Pancreas (tissue), 10 donors: ENCODE data around the gene SLC2A10. TPM values are rescaled to one million over a fixed set of nuclear protein-coding genes. Genes with fewer than 3 reads are reported as not detected.

Source experiments
- ATAC-seq, 4 donors: fragments of 200-7000 bp; cut with Tn5 transposase; one replicate each; pipeline versions ENCODE4 v1.8.0 to v1.9.1; 2020; ENCODE audit warnings: mild to moderate bottlenecking in 4 of 4, moderate library complexity in 4 of 4
- DNase-seq, 6 donors: peaks; one replicate each; pipeline ENCODE4 v3.0.0-alpha.2; 2020
- FAIRE-seq: peaks from 2 replicates; lab custom pipeline; 2012; peaks lifted over from hg19 to GRCh38; lab: Jason Lieb, UNC
- H3K27ac ChIP-seq, 4 donors: fragments of 200-600 bp; sonication (generic); 1 replicate in 3 of 4; 2 replicates in 1 of 4; pipeline versions ENCODE4 v1.5.0 to v1.8.0; 2020
- H3K27me3 ChIP-seq, 4 donors: fragments of 200-600 bp; one replicate each; pipeline ENCODE4 v1.8.0; 2021
- H3K36me3 ChIP-seq, 3 donors: fragments of 200-600 bp; sonication (generic) in 1 of 3; one replicate each; pipeline versions ENCODE4 v1.5.0 to v1.8.0; 2020 to 2021
- H3K4me1 ChIP-seq, 3 donors: fragments of 200-600 bp; one replicate each; pipeline ENCODE4 v1.8.0; 2021
- H3K4me3 ChIP-seq, 4 donors: fragments of 200-600 bp; sonication (generic) in 2 of 4; one replicate each; pipeline versions ENCODE4 v1.5.0 to v1.8.0; 2020 to 2021
- H3K9me3 ChIP-seq, 4 donors: fragments of 200-600 bp; one replicate each; pipeline ENCODE4 v1.8.0; 2021
- CTCF ChIP-seq, 4 donors: fragments of 200-600 bp; sonication (generic) in 3 of 4; IDR thresholded peaks; one replicate each; pipeline versions ENCODE4 v1.5.0 to v1.8.0; 2021; ENCODE audit warnings: antibody characterized with exemption in 4 of 4
- WGBS, 2 donors: extraction: QIAGEN DNeasy Blood & Tissue Kit; methylation state at CpG; one replicate each; pipeline ENCODE4 v1.1.7; 2013; 5-methylcytosine and 5-hydroxymethylcytosine counted together
- intact Hi-C, 3 donors: fragments of 100-400 bp; cut with DNase I; formaldehyde crosslinking; loops; one replicate each; pipeline versions ENCODE4 v1.11.1 to v1.14.2; 2022
- polyA plus RNA-seq, 2 donors: library from polyadenylated mRNA; stranded (reverse); fragments of 200-250 nt; gene quantifications; one replicate each; pipeline ENCODE4 v1.2.3, GENCODE V29; 2013
- total RNA-seq, 6 donors: library from RNA; stranded (reverse); fragmentation: NEBNext Ultra II Directional in 4 of 6; extraction: Animal tissue kit (Norgen Biotek cat#: 25700) in 4 of 6; gene quantifications; one replicate each; pipeline versions ENCODE4 v1.2.1 to v1.2.4, GENCODE V29; 2021 to 2023
- donor health status: healthy with polysubstance abuse.
- donor health status: DM: no; HTN: no; CAD: no; lungs with moderate emphysema.
- donor health status: DM: no; HTN: no; CAD: no.
- donor health status: control.
- donor health status: control.
- donor health status: Bipolar disorder and iron deficiency.
- donor health status: DM: yes; HTN: yes; CAD: no.
- donor health status: DM: no; HTN: no; CAD: no.
- donor health status: DM: no; HTN: no; CAD: no.
- donor health status: DM: yes; HTN: yes; CAD: no.

The SLC2A10 gene
- total and polyA plus RNA-seq, 8 donors = 10.9 to 20.9 (median 13.8) TPM

GRCh38 chr20:46698788-46699187, 10.7 kb upstream of the SLC2A10 start:
- H3K4me3 ChIP-seq = no peak overlapping the region
- H3K36me3 ChIP-seq = no peaks in the 10 kb centered on the region
- no peaks in the 10 kb centered on the region for H3K4me1 ChIP-seq
- ATAC-seq = no peak
- DNase-seq = no peak
- no peak for TF ChIP-seq CTCF (IDR thresholded peaks at IDR 0.05)
- H3K27ac ChIP-seq = no peak overlapping the region
- WGBS, 2 donors = 69 to 79% methylated on average over 2 of the region's 2 CpGs
- no peaks in the 10 kb centered on the region for H3K9me3 ChIP-seq
- FAIRE-seq = no peak
- no peaks in the 10 kb centered on the region for H3K27me3 ChIP-seq
- intact Hi-C loops = no loop called here

GRCh38 chr20:46699651-46700359, 9.6 kb upstream of the SLC2A10 start:
- peak in 3 of 4 donors; percentile 43 to 66 (median 65) for ATAC-seq
- no peak for FAIRE-seq
- no peak for DNase-seq
- intact Hi-C loops = no loop called here
- peak in 1 of 4 donors; percentile 18 for TF ChIP-seq CTCF (IDR thresholded peaks at IDR 0.05)
- no peaks in the 10 kb centered on the region for H3K36me3 ChIP-seq
- WGBS, 2 donors = 29 to 36% methylated on average over 12 of the region's 12 CpGs
- no peaks in the 10 kb centered on the region for H3K27me3 ChIP-seq
- H3K4me1 ChIP-seq = no peaks in the 10 kb centered on the region
- no peak overlapping the region for H3K27ac ChIP-seq
- no peaks in the 10 kb centered on the region for H3K9me3 ChIP-seq
- H3K4me3 ChIP-seq = no peak overlapping the region

- H3K36me3 ChIP-seq = no peaks in the 10 kb centered on the region
- no peak overlapping the region for H3K4me3 ChIP-seq
- FAIRE-seq = no peak
- no peak overlapping the region for H3K27ac ChIP-seq
- intact Hi-C loops = no loop called here
- TF ChIP-seq CTCF (IDR thresholded peaks at IDR 0.05) = no peak
- H3K9me3 ChIP-seq = no peaks in the 10 kb centered on the region
- 85 to 92% methylated on average over 6 of the region's 6 CpGs for WGBS, 2 donors
- H3K4me1 ChIP-seq = no peaks in the 10 kb centered on the region
- no peaks in the 10 kb centered on the region for H3K27me3 ChIP-seq
- no peak for DNase-seq
- no peak for ATAC-seq
Measured at GRCh38 chr20:46700481-46700880, 9.0 kb upstream of the SLC2A10 start.

- H3K27ac ChIP-seq = no peak overlapping the region
- no peak overlapping the region for H3K4me3 ChIP-seq
- no peaks in the 10 kb centered on the region for H3K27me3 ChIP-seq
- no peaks in the 10 kb centered on the region for H3K9me3 ChIP-seq
- intact Hi-C loops = no loop called here
- TF ChIP-seq CTCF (IDR thresholded peaks at IDR 0.05) = no peak
- no peak for FAIRE-seq
- no peak for ATAC-seq
- WGBS, 2 donors = 60 to 75% methylated on average over 2 of the region's 2 CpGs
- DNase-seq = no peak
- H3K36me3 ChIP-seq = no peaks in the 10 kb centered on the region
- no peaks in the 10 kb centered on the region for H3K4me1 ChIP-seq
Measured at GRCh38 chr20:46701057-46701456, 8.4 kb upstream of the SLC2A10 start.

- ATAC-seq (no peak), DNase-seq (no peak), FAIRE-seq (no peak)
- H3K36me3 ChIP-seq = no peaks in the 10 kb centered on the region
- H3K4me3 ChIP-seq = no peak overlapping the region
- no peak for TF ChIP-seq CTCF (IDR thresholded peaks at IDR 0.05)
- no peak overlapping the region for H3K27ac ChIP-seq
- 57 to 69% methylated on average over 4 of the region's 4 CpGs for WGBS, 2 donors
- H3K9me3 ChIP-seq = no peaks in the 10 kb centered on the region
- intact Hi-C loops = no loop called here
- H3K27me3 ChIP-seq = no peaks in the 10 kb centered on the region
- no peaks in the 10 kb centered on the region for H3K4me1 ChIP-seq
Measured at GRCh38 chr20:46701556-46701955, 7.9 kb upstream of the SLC2A10 start.
